Measurements from ENCODE around the gene LOC128125822.

The LOC128125822 gene

GRCh38 chr6:63543001-63543400, 29.3 kb upstream of the LOC128125822 start:
- no peaks in the 10 kb centered on the region for H3K4me1 ChIP-seq (ENCODE audit: insufficient read depth, insufficient read length)
- DNase-seq (ENCODE audit: low read depth, low spot score): no peak
- no peak overlapping the region for H3K9ac ChIP-seq (ENCODE audit: insufficient read length, low read depth)
- peaks cover 84% of the 10 kb centered on the region for H3K27me3 ChIP-seq (ENCODE audit: insufficient read depth, insufficient read length)
- no peak for TF ChIP-seq SUZ12 (IDR thresholded peaks at IDR 0.05; ENCODE audit: extremely low read depth, insufficient read depth, insufficient read length)
- TF ChIP-seq ZNF274 (IDR thresholded peaks at IDR 0.05; ENCODE audit: low read depth, low read length): no peak
- no peak for TF ChIP-seq YY1 (IDR thresholded peaks at IDR 0.05; ENCODE audit: insufficient read depth, insufficient read length)
- H3K9me3 ChIP-seq (ENCODE audit: insufficient read depth, low read length): no peaks in the 10 kb centered on the region
- no peak overlapping the region for H3K4me3 ChIP-seq (ENCODE audit: insufficient read length, low read depth)
- H3K36me3 ChIP-seq (ENCODE audit: insufficient read depth, insufficient read length, low read length): no peaks in the 10 kb centered on the region

GRCh38 chr6:63543982-63544381, 28.3 kb upstream of the LOC128125822 start:
- no peaks in the 10 kb centered on the region for H3K36me3 ChIP-seq (ENCODE audit: insufficient read depth, insufficient read length, low read length)
- no peak for DNase-seq (ENCODE audit: low read depth, low spot score)
- H3K9me3 ChIP-seq (ENCODE audit: insufficient read depth, low read length): no peaks in the 10 kb centered on the region
- peaks cover 79% of the 10 kb centered on the region for H3K27me3 ChIP-seq (ENCODE audit: insufficient read depth, insufficient read length)
- TF ChIP-seq SUZ12 (IDR thresholded peaks at IDR 0.05; ENCODE audit: extremely low read depth, insufficient read depth, insufficient read length): no peak
- TF ChIP-seq ZNF274 (IDR thresholded peaks at IDR 0.05; ENCODE audit: low read depth, low read length): no peak
- TF ChIP-seq YY1 (IDR thresholded peaks at IDR 0.05; ENCODE audit: insufficient read depth, insufficient read length): no peak
- no peak overlapping the region for H3K4me3 ChIP-seq (ENCODE audit: insufficient read length, low read depth)
- H3K9ac ChIP-seq (ENCODE audit: insufficient read length, low read depth): no peak overlapping the region
- no peaks in the 10 kb centered on the region for H3K4me1 ChIP-seq (ENCODE audit: insufficient read depth, insufficient read length)

- H3K36me3 ChIP-seq (ENCODE audit: insufficient read depth, insufficient read length, low read length): no peaks in the 10 kb centered on the region
- TF ChIP-seq YY1 (IDR thresholded peaks at IDR 0.05; ENCODE audit: insufficient read depth, insufficient read length): no peak
- no peak for TF ChIP-seq ZNF274 (IDR thresholded peaks at IDR 0.05; ENCODE audit: low read depth, low read length)
- no peak for TF ChIP-seq SUZ12 (IDR thresholded peaks at IDR 0.05; ENCODE audit: extremely low read depth, insufficient read depth, insufficient read length)
- no peak overlapping the region for H3K4me3 ChIP-seq (ENCODE audit: insufficient read length, low read depth)
- peaks cover 60% of the 10 kb centered on the region for H3K27me3 ChIP-seq (ENCODE audit: insufficient read depth, insufficient read length)
- no peak overlapping the region for H3K9ac ChIP-seq (ENCODE audit: insufficient read length, low read depth)
- no peak for DNase-seq (ENCODE audit: low read depth, low spot score)
- H3K9me3 ChIP-seq (ENCODE audit: insufficient read depth, low read length): no peaks in the 10 kb centered on the region
- H3K4me1 ChIP-seq (ENCODE audit: insufficient read depth, insufficient read length): no peaks in the 10 kb centered on the region
Measured at GRCh38 chr6:63546236-63546635, 26.0 kb upstream of the LOC128125822 start.

- Histone ChIP-seq H3K4me1 (ENCODE audit: insufficient read depth, insufficient read length) (no peaks in the 10 kb centered on the region), H3K36me3 (ENCODE audit: insufficient read depth, insufficient read length, low read length) (no peaks in the 10 kb centered on the region), H3K27me3 (ENCODE audit: insufficient read depth, insufficient read length) (peaks cover 55% of the 10 kb centered on the region), H3K4me3 (ENCODE audit: insufficient read length, low read depth) (no peak overlapping the region), H3K9me3 (ENCODE audit: insufficient read depth, low read length) (no peaks in the 10 kb centered on the region), H3K9ac (ENCODE audit: insufficient read length, low read depth) (no peak overlapping the region)
- DNase-seq (ENCODE audit: low read depth, low spot score): no peak
- TF ChIP-seq SUZ12 (IDR thresholded peaks at IDR 0.05; ENCODE audit: extremely low read depth, insufficient read depth, insufficient read length) (no peak), ZNF274 (IDR thresholded peaks at IDR 0.05; ENCODE audit: low read depth, low read length) (no peak), YY1 (IDR thresholded peaks at IDR 0.05; ENCODE audit: insufficient read depth, insufficient read length) (no peak)
Measured at GRCh38 chr6:63546697-63547096, 25.6 kb upstream of the LOC128125822 start.

GRCh38 chr6:63549076-63549475, 23.2 kb upstream of the LOC128125822 start:
- H3K4me3 ChIP-seq (ENCODE audit: insufficient read length, low read depth): no peak overlapping the region
- no peak for TF ChIP-seq ZNF274 (IDR thresholded peaks at IDR 0.05; ENCODE audit: low read depth, low read length)
- TF ChIP-seq YY1 (IDR thresholded peaks at IDR 0.05; ENCODE audit: insufficient read depth, insufficient read length): no peak
- no peak for TF ChIP-seq SUZ12 (IDR thresholded peaks at IDR 0.05; ENCODE audit: extremely low read depth, insufficient read depth, insufficient read length)
- DNase-seq (ENCODE audit: low read depth, low spot score): no peak
- no peaks in the 10 kb centered on the region for H3K36me3 ChIP-seq (ENCODE audit: insufficient read depth, insufficient read length, low read length)
- H3K9ac ChIP-seq (ENCODE audit: insufficient read length, low read depth): no peak overlapping the region
- H3K9me3 ChIP-seq (ENCODE audit: insufficient read depth, low read length): no peaks in the 10 kb centered on the region
- peaks cover 31% of the 10 kb centered on the region for H3K27me3 ChIP-seq (ENCODE audit: insufficient read depth, insufficient read length)
- H3K4me1 ChIP-seq (ENCODE audit: insufficient read depth, insufficient read length): no peaks in the 10 kb centered on the region

- H3K27me3 ChIP-seq (ENCODE audit: insufficient read depth, insufficient read length): peaks cover 7% of the 10 kb centered on the region
- no peaks in the 10 kb centered on the region for H3K9me3 ChIP-seq (ENCODE audit: insufficient read depth, low read length)
- H3K36me3 ChIP-seq (ENCODE audit: insufficient read depth, insufficient read length, low read length): no peaks in the 10 kb centered on the region
- TF ChIP-seq ZNF274 (IDR thresholded peaks at IDR 0.05; ENCODE audit: low read depth, low read length) (no peak), SUZ12 (IDR thresholded peaks at IDR 0.05; ENCODE audit: extremely low read depth, insufficient read depth, insufficient read length) (no peak), YY1 (IDR thresholded peaks at IDR 0.05; ENCODE audit: insufficient read depth, insufficient read length) (no peak)
- H3K4me3 ChIP-seq (ENCODE audit: insufficient read length, low read depth): no peak overlapping the region
- no peak for DNase-seq (ENCODE audit: low read depth, low spot score)
- H3K9ac ChIP-seq (ENCODE audit: insufficient read length, low read depth): no peak overlapping the region
- H3K4me1 ChIP-seq (ENCODE audit: insufficient read depth, insufficient read length): no peaks in the 10 kb centered on the region
Measured at GRCh38 chr6:63553208-63553607, 19.1 kb upstream of the LOC128125822 start.

- H3K9ac ChIP-seq (ENCODE audit: insufficient read length, low read depth): no peak overlapping the region
- H3K27me3 ChIP-seq (ENCODE audit: insufficient read depth, insufficient read length): peaks cover 4% of the 10 kb centered on the region
Measured at GRCh38 chr6:63553900-63554299, 18.4 kb upstream of the LOC128125822 start.

More at GRCh38 chr6:63553900-63554299, 18.4 kb upstream of the LOC128125822 start:
- no peak overlapping the region for H3K4me3 ChIP-seq (ENCODE audit: insufficient read length, low read depth)
- no peaks in the 10 kb centered on the region for H3K9me3 ChIP-seq (ENCODE audit: insufficient read depth, low read length)
- DNase-seq (ENCODE audit: low read depth, low spot score): no peak
- no peaks in the 10 kb centered on the region for H3K4me1 ChIP-seq (ENCODE audit: insufficient read depth, insufficient read length)
- H3K36me3 ChIP-seq (ENCODE audit: insufficient read depth, insufficient read length, low read length): no peaks in the 10 kb centered on the region
- TF ChIP-seq SUZ12 (IDR thresholded peaks at IDR 0.05; ENCODE audit: extremely low read depth, insufficient read depth, insufficient read length) (no peak), YY1 (IDR thresholded peaks at IDR 0.05; ENCODE audit: insufficient read depth, insufficient read length) (no peak), ZNF274 (IDR thresholded peaks at IDR 0.05; ENCODE audit: low read depth, low read length) (no peak)
